ENCODE data around the gene EXT2.

The EXT2 gene

GRCh38 chr11:44147751-44148150 is 52.3 kb downstream of the EXT2 start:
- in situ Hi-C loops (cut with HindIII; ENCODE audit: low sequenced_read_pairs) = no loop called here
- H3K4me3 ChIP-seq (ENCODE audit: low read depth, low read length) = no peak overlapping the region
- no peak for DNase-seq (ENCODE audit: low read depth)
- TF ChIP-seq CTCF (IDR thresholded peaks at IDR 0.05; ENCODE audit: low read depth, low read length, missing control alignments) = no peak

GRCh38 chr11:44149651-44150050 is 54.2 kb downstream of the EXT2 start:
- no peak for DNase-seq (ENCODE audit: low read depth)
- TF ChIP-seq CTCF (IDR thresholded peaks at IDR 0.05; ENCODE audit: low read depth, low read length, missing control alignments) = no peak
- H3K4me3 ChIP-seq (ENCODE audit: low read depth, low read length) = no peak overlapping the region
- in situ Hi-C loops (cut with HindIII; ENCODE audit: low sequenced_read_pairs) = no loop called here

GRCh38 chr11:44150401-44150800 is 54.9 kb downstream of the EXT2 start:
- H3K4me3 ChIP-seq (ENCODE audit: low read depth, low read length) = no peak overlapping the region
- DNase-seq (ENCODE audit: low read depth) = no peak
- TF ChIP-seq CTCF (IDR thresholded peaks at IDR 0.05; ENCODE audit: low read depth, low read length, missing control alignments) = no peak
- in situ Hi-C loops (cut with HindIII; ENCODE audit: low sequenced_read_pairs) = no loop called here

GRCh38 chr11:44157019-44157418 is 61.5 kb downstream of the EXT2 start:
- no peak for DNase-seq (ENCODE audit: low read depth)
- H3K4me3 ChIP-seq (ENCODE audit: low read depth, low read length) = no peak overlapping the region
- TF ChIP-seq CTCF (IDR thresholded peaks at IDR 0.05; ENCODE audit: low read depth, low read length, missing control alignments) = no peak
- in situ Hi-C loops (cut with HindIII; ENCODE audit: low sequenced_read_pairs) = no loop called here

GRCh38 chr11:44158384-44158783 is 62.9 kb downstream of the EXT2 start:
- no peak overlapping the region for H3K4me3 ChIP-seq (ENCODE audit: low read depth, low read length)
- in situ Hi-C loops (cut with HindIII; ENCODE audit: low sequenced_read_pairs) = no loop called here
- DNase-seq (ENCODE audit: low read depth) = no peak
- TF ChIP-seq CTCF (IDR thresholded peaks at IDR 0.05; ENCODE audit: low read depth, low read length, missing control alignments) = no peak

- H3K4me3 ChIP-seq (ENCODE audit: low read depth, low read length) = no peak overlapping the region
- DNase-seq (ENCODE audit: low read depth) = no peak
- TF ChIP-seq CTCF (IDR thresholded peaks at IDR 0.05; ENCODE audit: low read depth, low read length, missing control alignments) = no peak
- in situ Hi-C loops (cut with HindIII; ENCODE audit: low sequenced_read_pairs) = no loop called here
These were observed 64.6 kb downstream of the EXT2 start for GRCh38 chr11:44159848-44160721.

Measured in astrocyte of the cerebellum (primary cell).